Measurements from ENCODE around the gene GAB2. TPM values are rescaled to one million over a fixed set of nuclear protein-coding genes. Genes with fewer than 3 reads are reported as not detected.

The GAB2 gene
- total RNA-seq, 4 donors from 2014 or later = 8.1 to 18.1 (median 13.4) TPM

DNA sequence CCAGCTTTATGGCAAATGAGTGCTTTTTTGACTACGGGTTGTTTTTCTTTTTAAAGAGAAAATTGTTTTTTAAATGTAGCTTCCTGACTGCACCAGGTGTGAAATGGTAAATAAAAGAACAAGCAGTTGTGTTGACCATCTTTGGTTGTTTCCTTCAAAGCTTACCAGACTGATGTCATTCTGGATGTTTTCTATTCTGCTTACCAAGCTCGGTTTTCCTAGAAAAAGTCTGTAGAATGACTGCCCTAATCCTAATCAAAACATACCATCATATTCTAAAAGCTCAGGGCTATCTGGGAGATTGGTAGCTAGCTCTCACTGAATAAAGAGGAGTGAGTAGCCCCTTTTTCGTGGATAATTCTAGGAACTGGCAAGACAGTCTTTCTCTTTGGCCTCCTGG lies 77.7 kb downstream of the GAB2 start:
- H3K4me1 ChIP-seq = no peaks in the 10 kb centered on the region
- H3K36me3 ChIP-seq = no peaks in the 10 kb centered on the region
- H3K27me3 ChIP-seq = no peaks in the 10 kb centered on the region
- intact Hi-C loops (cut with DNase I) = loop anchor here (10.0 kb wide), 1 partner anchor 75 kb away; the partner anchor contains the start of gene GAB2
- H3K9me3 ChIP-seq = no peaks in the 10 kb centered on the region
- WGBS, 2 donors = 53 to 62% methylated on average over 3 of the region's 3 CpGs
- no peak overlapping the region for H3K27ac ChIP-seq
- no peak for TF ChIP-seq POLR2A (IDR thresholded peaks at IDR 0.05)
- TF ChIP-seq, protein P1, sequence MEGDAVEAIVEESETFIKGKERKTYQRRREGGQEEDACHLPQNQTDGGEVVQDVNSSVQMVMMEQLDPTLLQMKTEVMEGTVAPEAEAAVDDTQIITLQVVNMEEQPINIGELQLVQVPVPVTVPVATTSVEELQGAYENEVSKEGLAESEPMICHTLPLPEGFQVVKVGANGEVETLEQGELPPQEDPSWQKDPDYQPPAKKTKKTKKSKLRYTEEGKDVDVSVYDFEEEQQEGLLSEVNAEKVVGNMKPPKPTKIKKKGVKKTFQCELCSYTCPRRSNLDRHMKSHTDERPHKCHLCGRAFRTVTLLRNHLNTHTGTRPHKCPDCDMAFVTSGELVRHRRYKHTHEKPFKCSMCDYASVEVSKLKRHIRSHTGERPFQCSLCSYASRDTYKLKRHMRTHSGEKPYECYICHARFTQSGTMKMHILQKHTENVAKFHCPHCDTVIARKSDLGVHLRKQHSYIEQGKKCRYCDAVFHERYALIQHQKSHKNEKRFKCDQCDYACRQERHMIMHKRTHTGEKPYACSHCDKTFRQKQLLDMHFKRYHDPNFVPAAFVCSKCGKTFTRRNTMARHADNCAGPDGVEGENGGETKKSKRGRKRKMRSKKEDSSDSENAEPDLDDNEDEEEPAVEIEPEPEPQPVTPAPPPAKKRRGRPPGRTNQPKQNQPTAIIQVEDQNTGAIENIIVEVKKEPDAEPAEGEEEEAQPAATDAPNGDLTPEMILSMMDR (IDR thresholded peaks at IDR 0.05) = no peak
- no peak overlapping the region for H3K4me3 ChIP-seq (replicated peaks in 1 of 3)
- DNase-seq = no peak

DNA sequence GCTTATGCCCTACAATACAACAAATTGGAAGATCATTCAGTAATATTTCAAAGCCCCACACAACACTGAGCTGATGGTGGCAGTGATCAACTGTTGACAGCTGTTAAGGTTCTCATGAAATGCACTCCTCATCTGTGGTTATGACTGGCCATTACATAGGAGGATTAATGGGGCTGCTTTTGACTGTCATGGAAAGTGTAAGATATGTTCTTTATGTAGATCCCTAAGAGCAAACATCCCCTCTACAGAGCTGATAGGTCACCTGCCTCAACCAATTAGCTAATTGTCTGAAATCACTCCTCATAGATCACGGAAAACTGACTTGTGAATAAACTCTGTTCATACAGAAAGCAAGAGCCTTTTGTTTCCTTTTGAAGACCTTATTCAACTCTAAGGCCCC lies 78.1 kb downstream of the GAB2 start:
- no peaks in the 10 kb centered on the region for H3K4me1 ChIP-seq
- TF ChIP-seq, protein P1 (IDR thresholded peaks at IDR 0.05) = no peak
- no peak for TF ChIP-seq POLR2A (IDR thresholded peaks at IDR 0.05)
- intact Hi-C loops (cut with DNase I) = no loop called here

DNA sequence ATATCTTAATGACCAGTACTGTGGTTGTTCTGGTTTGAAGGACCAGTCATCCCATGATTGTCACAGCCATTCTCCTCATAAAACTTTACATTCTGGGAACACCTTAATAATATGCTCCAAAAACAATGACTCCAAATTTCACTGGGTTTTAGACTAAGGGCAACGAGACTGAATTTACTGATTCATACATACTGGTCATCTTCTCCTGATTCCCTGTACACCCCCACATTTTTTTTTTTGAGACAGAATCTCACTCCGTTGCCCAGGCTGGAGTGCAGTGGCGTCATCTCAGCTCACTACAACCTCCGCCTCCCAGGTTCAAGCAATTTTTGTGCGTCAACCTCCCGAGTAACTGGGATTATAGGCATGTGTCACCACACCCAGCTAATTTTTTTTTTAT lies 78.9 kb downstream of the GAB2 start:
- no peak overlapping the region for H3K4me3 ChIP-seq (replicated peaks in 1 of 3)
- no peaks in the 10 kb centered on the region for H3K9me3 ChIP-seq
- WGBS, 2 donors = 96 to 98% methylated on average over 6 of the region's 6 CpGs
- H3K4me1 ChIP-seq = no peaks in the 10 kb centered on the region
- no peaks in the 10 kb centered on the region for H3K27me3 ChIP-seq
- no peak overlapping the region for H3K27ac ChIP-seq
- no peak for DNase-seq
- no peak for TF ChIP-seq POLR2A (IDR thresholded peaks at IDR 0.05)
- TF ChIP-seq, protein P1 (IDR thresholded peaks at IDR 0.05) = no peak
- H3K36me3 ChIP-seq = no peaks in the 10 kb centered on the region
- intact Hi-C loops (cut with DNase I) = no loop called here

More for the DNA sequence above, 78.1 kb downstream of the GAB2 start:
- Histone ChIP-seq H3K27me3 (no peaks in the 10 kb centered on the region), H3K9me3 (no peaks in the 10 kb centered on the region), H3K27ac (no peak overlapping the region), H3K36me3 (no peaks in the 10 kb centered on the region), H3K4me3 (replicated peaks in 1 of 3) (no peak overlapping the region)
- no peak for DNase-seq
- WGBS, 2 donors = 89 to 95% methylated on average over 1 of the region's 1 CpG

- 93 to 97% methylated on average over 1 of the region's 1 CpG for WGBS, 2 donors
- H3K4me1 ChIP-seq = no peaks in the 10 kb centered on the region
Measured at GRCh38 chr11:78338138-78338537, 79.5 kb downstream of the GAB2 start.

GRCh38 chr11:78337554-78337924 lies 80.1 kb downstream of the GAB2 start:
- Histone ChIP-seq H3K9me3 (no peaks in the 10 kb centered on the region), H3K4me3 (replicated peaks in 1 of 3) (no peak overlapping the region), H3K36me3 (no peaks in the 10 kb centered on the region), H3K27ac (no peak overlapping the region), H3K4me1 (peaks cover 0 to 3% of the 10 kb centered on the region in 2 donors), H3K27me3 (no peaks in the 10 kb centered on the region)
- no peak for DNase-seq
- intact Hi-C loops (cut with DNase I) = no loop called here
- 83 to 93% methylated on average over 2 of the region's 2 CpGs for WGBS, 2 donors
- TF ChIP-seq, protein P1 (IDR thresholded peaks at IDR 0.05) = no peak
- no peak for TF ChIP-seq POLR2A (IDR thresholded peaks at IDR 0.05)

More at GRCh38 chr11:78338138-78338537, 79.5 kb downstream of the GAB2 start:
- Histone ChIP-seq H3K9me3 (no peaks in the 10 kb centered on the region), H3K27me3 (no peaks in the 10 kb centered on the region), H3K4me3 (replicated peaks in 1 of 3) (no peak overlapping the region), H3K36me3 (no peaks in the 10 kb centered on the region), H3K27ac (no peak overlapping the region)
- intact Hi-C loops (cut with DNase I) = no loop called here
- DNase-seq = no peak
- TF ChIP-seq POLR2A (IDR thresholded peaks at IDR 0.05) = no peak
- TF ChIP-seq, protein P1 (IDR thresholded peaks at IDR 0.05) = no peak

All from thyroid gland (tissue), 4 donors.